Measurements from ENCODE around the gene CLDN15.
"Not testable (repeated sequence)": the region's sequence is repeated elsewhere in the genome, so short reads cannot be mapped to it uniquely, and the experiment has no call there.

DNA sequence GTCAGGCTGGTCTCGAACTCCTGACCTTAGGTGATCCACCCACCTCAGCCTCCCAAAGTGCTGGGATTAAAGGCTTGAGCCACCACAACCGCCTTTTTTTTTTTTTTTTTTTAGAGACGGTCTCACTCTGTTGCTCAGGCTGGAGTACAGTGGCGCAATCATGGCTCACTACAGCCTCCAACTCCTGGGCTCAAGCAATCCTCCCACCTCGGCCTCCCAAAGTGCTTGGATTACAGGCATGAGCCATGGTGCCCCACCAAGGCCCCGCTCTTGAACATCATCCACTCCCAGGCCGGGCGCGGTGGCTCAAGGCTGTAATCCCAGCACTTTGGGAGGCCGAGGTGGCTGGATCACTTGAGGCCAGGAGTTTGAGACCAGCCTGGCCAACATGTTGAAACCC lies 38.1 kb downstream of the CLDN15 start:
- TF ChIP-seq, protein P1, sequence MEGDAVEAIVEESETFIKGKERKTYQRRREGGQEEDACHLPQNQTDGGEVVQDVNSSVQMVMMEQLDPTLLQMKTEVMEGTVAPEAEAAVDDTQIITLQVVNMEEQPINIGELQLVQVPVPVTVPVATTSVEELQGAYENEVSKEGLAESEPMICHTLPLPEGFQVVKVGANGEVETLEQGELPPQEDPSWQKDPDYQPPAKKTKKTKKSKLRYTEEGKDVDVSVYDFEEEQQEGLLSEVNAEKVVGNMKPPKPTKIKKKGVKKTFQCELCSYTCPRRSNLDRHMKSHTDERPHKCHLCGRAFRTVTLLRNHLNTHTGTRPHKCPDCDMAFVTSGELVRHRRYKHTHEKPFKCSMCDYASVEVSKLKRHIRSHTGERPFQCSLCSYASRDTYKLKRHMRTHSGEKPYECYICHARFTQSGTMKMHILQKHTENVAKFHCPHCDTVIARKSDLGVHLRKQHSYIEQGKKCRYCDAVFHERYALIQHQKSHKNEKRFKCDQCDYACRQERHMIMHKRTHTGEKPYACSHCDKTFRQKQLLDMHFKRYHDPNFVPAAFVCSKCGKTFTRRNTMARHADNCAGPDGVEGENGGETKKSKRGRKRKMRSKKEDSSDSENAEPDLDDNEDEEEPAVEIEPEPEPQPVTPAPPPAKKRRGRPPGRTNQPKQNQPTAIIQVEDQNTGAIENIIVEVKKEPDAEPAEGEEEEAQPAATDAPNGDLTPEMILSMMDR (IDR thresholded peaks at IDR 0.05), result not testable (repeated sequence)
- not testable (repeated sequence) for TF ChIP-seq POLR2A (IDR thresholded peaks at IDR 0.05)
